Measurements from ENCODE around the gene RHOBTB3. TPM values are rescaled to one million over a fixed set of nuclear protein-coding genes. Genes with fewer than 3 reads are reported as not detected.

Gene RHOBTB3
- total RNA-seq, 1 experiment from 2014 or later: 84.3 TPM

- H3K9me2 ChIP-seq (ENCODE audit: insufficient read depth): no peaks in the 10 kb centered on the region
- RAD21 ChIA-PET (ENCODE audit: low non-redundant PET in 1 of 2, low total read pairs in 2 of 2, uncharacterized antibody in 2 of 2, unreplicated experiment in 2 of 2): no interaction called here
- peaks cover 0 to 4% of the 10 kb centered on the region in 2 experiments; a peak in 1 of 4 replicates for H3K36me3 ChIP-seq (ENCODE audit: control insufficient read depth in 1 of 2, insufficient read depth in 2 of 2, low read length in 2 of 2)
- ATAC-seq (no peak), DNase-seq (ENCODE audit: low read depth, low spot score) (no peak)
- no peaks in the 10 kb centered on the region for H3K9me3 ChIP-seq (ENCODE audit: control insufficient read depth in 1 of 2, insufficient read depth in 1 of 2, low read depth in 1 of 2, low read length in 2 of 2)
- no peak overlapping the region for H3K9ac ChIP-seq (ENCODE audit: low read length)
- POLR2A ChIA-PET: no interaction called here
- no peak overlapping the region for H2AFZ ChIP-seq (ENCODE audit: low read depth, low read length, poor library complexity, severe bottlenecking)
- no peaks in the 10 kb centered on the region for H3K4me1 ChIP-seq (ENCODE audit: control insufficient read depth in 1 of 2, insufficient read depth in 2 of 2, low read length in 2 of 2)
- no peaks in the 10 kb centered on the region for H4K20me1 ChIP-seq (ENCODE audit: insufficient read depth)
- no TSS peak for BruUV-seq (replicated peaks)
- CTCF ChIA-PET: no interaction called here
- H3K27ac ChIP-seq (ENCODE audit: low read depth, low read length): no peak overlapping the region
- H3K4me3 ChIP-seq (replicated peaks in 1 of 2; ENCODE audit: low read depth in 1 of 2, low read length in 2 of 2): no peak overlapping the region
- no peaks in the 10 kb centered on the region for H3K79me2 ChIP-seq (ENCODE audit: insufficient read depth, low read length)
- no peaks in the 10 kb centered on the region for H3K27me3 ChIP-seq (ENCODE audit: insufficient read depth, low read length)
- TF ChIP-seq POLR2AphosphoS5 (IDR thresholded peaks at IDR 0.05; ENCODE audit: low read depth, low read length) (no peak), CTCF (IDR thresholded peaks at IDR 0.05 in 2 of 3, conservative IDR thresholded peaks at IDR 0.05 in 1 of 3; ENCODE audit: borderline replicate concordance in 1 of 3, insufficient read depth in 1 of 3, low read depth in 2 of 3, low read length in 2 of 3) (no peak), SIN3A (IDR thresholded peaks at IDR 0.05; ENCODE audit: low read depth) (no peak), CEBPB (IDR thresholded peaks at IDR 0.05; ENCODE audit: low read depth) (no peak), MAX (IDR thresholded peaks at IDR 0.05) (no peak), FOSL1 (IDR thresholded peaks at IDR 0.05; ENCODE audit: low read depth) (no peak), JUND (IDR thresholded peaks at IDR 0.05) (no peak), EZH2 (IDR thresholded peaks at IDR 0.05) (no peak), POLR2A (IDR thresholded peaks at IDR 0.05; ENCODE audit: borderline replicate concordance, extremely low read depth, insufficient read depth, insufficient read length) (no peak)
- H3K4me2 ChIP-seq (ENCODE audit: low read length): no peak overlapping the region
- intact Hi-C loops (cut with micrococcal nuclease): no loop called here
Measured at GRCh38 chr5:95798545-95798944, 67.4 kb downstream of the RHOBTB3 start.
